ENCODE measurements around the gene CSGALNACT2.

GRCh38 chr10:43114743-43115611, 23.3 kb upstream of the CSGALNACT2 start:
- TF ChIP-seq POLR2AphosphoS5 (IDR thresholded peaks at IDR 0.05) (no peak), POLR2A (IDR thresholded peaks at IDR 0.05) (no peak)
